HL-60/S4 (cell line): Measurements from ENCODE around the gene DNAH14.
"Not testable (repeated sequence)": the region's sequence is repeated elsewhere in the genome, so short reads cannot be mapped to it uniquely, and the experiment has no call there.

Experiments used
- in situ Hi-C: fragments of 300-500 bp; cut with MboI; formaldehyde crosslinking; loops from 2 replicates; pipeline ENCODE4 v1.14.3; 2022; ENCODE audit warnings: low sequenced_read_pairs

Gene DNAH14

DNA sequence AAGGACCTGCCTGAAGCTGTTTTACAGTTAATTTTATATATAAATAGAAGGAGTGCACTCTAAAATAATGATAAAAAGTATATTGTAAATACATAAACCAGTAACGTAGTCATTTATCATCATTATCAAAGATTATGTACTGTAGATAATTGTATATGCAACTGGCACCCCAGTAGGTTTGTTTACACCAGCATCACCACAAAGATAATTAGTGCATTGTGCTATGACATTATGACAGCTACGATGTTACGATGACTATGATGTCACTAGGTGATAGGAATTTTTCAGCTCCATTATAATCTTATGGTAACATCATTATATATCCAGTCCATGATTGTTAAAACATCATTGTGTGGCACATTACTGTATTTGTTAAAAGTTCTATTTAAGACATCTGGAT is 313.1 kb downstream of the DNAH14 start:
- in situ Hi-C loops: no loop called here

DNA sequence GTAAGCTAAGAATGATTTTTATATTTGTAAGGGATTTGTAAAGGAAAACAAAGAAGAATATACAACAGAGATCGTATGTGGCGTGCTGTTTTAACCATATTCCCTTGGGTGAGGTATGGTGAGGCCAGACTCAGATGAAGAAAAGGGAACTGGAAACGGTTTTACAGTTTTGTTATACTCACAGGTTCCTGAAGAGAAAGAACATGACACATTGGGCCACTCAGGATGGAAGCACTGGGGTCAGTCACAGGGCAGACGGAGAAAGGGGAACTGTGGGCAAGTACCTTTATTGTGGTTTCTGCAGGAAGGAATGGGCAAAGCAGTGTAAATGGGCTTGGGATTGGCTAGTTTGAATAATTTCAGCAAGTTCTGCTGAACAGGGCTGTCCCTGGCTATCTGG is 321.0 kb downstream of the DNAH14 start:
- in situ Hi-C loops: no loop called here

DNA sequence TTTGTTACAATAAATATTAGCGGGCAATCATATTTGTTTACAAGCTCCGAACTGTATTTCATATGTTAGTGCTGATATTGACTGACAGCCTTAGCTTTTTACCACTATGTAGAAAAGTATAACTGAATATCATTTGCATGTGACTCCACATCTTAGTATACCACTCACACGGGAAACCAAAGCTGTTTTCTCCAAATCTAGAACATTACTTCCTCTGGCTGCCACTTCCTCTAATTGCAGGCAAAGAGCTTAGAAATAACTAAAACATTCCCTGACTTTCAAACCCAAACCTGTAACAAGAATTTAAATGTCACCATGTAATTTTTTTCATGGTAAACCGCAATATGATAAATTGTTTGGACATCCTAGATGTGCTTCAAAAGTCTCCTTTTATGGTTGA is 323.7 kb downstream of the DNAH14 start:
- in situ Hi-C loops: no loop called here

DNA sequence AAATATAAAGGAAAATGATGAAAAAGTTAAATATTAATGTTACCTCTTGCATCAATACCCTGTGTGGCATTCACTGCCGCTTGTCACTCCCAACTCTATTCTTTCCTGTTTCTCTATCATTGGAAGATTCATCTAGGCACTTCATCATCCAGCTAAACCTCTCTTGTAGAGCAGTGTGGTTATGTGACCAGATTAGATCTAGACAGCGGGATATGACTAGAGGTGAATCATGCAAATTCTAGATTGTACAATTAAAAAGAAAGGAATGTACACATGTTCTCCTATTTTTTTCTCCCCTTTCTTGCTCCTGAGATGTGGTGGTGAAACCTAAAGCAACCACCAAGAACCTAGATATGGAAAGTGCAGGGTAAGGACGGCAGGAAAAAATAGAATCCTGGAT is 324.3 kb downstream of the DNAH14 start:
- in situ Hi-C loops: no loop called here

DNA sequence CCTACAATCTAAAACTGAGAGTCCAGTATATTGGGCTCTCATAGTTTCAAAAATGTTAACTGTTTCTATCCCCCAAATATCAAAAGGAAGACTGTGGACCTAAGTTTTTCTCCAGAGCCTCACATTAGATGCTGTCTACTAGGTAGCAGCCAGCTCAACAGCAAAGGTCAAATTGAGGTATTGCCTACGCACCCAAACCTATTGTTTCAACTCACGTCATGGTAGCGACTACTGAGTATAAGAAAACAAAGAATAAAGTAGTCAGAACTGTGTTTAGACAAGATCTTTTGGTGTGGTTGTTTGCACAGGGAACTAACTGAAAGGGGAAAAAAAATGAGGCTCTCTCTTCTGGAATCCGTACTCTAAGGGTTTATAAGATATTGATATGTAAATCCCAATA is 325.2 kb downstream of the DNAH14 start:
- in situ Hi-C loops: no loop called here

DNA sequence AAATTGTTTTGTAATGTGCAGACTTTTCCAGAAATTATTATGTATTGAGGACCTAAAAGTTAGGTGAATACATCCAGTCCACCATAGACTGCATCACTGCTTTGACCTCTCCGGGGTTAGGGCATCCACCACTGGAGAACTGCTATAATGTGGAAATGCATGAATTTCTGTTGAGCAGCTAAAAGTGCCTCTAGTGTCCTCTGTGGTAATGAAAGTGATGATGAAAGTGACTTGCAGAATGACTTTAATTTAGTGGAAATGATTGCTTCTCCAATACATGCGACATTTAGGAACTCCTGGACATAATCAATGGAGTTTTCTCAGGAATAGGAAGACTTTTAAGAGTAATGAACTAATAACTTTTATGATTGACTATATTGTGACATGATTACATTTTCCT is 327.6 kb downstream of the DNAH14 start:
- in situ Hi-C loops: no loop called here

DNA sequence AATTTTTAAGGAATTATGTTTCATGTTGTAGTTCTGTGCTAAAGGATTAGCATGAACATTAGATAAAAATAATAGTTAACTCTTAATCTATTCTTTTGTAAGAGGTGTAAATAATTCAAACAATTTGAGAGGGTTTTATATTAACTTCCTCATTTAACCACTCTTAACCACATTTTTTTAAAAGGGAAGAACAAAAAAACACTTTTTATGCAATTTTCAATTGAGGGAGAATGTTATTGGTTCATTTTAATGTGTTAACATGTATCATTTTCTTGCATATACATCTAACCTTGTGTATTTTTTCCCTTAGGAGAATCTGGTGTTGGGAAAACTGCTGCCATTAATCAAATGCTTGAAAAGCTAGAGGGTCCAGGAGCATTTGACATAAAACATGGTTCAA is 329.3 kb downstream of the DNAH14 start:
- in situ Hi-C loops: no loop called here

DNA sequence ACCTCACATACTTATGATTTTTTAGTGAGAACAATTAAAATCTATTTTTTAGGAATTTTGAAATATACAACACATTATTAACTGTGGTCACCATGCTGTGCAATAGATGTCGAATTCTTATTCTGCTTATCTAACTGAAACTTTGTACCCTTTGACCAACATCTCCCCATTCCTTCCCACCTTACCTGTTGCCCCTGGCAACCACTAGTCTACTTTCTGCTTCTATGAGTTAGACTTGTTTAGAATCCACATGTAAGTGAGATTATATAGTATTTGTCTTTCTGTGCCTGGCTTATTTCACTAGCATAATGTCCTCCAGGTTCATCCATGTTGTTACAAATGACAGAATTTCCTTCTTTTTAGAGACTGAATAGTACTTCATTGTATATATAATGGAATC is 330.1 kb downstream of the DNAH14 start:
- in situ Hi-C loops: no loop called here

DNA sequence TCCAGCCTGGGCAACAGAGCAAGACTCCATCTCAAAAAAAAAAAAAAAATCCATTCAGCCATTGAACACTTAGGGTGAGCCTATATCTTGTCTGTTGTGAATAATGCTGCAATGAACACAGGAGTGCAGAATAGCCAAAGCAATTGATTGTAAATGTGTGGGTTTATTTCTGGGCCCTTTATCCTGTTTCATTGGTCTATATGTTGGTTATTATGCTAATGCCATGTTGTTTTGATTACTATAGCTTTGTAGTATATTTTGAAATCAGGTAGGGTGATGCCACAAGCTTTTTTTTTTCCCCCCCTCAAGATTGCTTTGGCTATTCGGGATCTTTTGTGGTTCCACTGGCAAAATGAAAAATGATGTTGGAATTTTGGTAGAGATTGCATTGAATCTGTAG is 330.8 kb downstream of the DNAH14 start:
- in situ Hi-C loops: no loop called here

DNA sequence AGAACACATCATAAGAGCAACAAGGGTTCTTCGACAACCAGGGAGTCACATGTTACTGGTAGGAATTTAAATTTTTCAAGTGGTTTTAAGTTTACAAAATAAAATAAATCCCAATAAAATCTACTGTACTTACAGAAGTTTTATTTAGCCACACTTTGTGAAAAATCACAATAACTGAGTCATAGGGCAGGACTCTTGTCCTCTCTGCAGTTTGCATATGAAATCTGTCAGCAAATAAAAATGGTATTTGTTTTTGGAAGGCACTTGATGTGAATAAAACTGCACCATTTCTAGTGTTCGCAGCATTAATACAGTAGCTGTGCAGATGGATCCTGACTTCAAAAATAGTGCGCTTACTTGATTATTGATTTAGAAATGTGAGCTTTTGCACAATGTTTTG is 348.0 kb downstream of the DNAH14 start:
- in situ Hi-C loops: no loop called here

DNA sequence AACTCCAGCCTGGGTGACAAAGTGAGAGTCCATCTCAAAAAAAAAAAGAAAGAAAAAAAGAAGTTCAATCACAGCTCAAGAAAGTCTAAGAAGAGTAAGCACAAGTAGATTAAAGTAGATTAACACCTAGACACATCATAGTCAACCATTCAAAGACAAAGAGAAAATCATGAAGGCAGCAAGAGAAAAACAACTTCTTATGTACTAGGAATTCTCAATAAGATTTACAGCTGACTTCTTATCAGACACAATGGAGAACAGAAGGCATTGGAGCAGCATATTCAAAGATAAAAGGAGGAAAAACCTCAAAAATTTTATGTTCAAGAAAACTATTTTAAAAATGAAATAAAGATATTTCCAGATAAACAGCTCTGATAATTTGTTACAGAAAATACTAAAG is 351.1 kb downstream of the DNAH14 start:
- in situ Hi-C loops: no loop called here

DNA sequence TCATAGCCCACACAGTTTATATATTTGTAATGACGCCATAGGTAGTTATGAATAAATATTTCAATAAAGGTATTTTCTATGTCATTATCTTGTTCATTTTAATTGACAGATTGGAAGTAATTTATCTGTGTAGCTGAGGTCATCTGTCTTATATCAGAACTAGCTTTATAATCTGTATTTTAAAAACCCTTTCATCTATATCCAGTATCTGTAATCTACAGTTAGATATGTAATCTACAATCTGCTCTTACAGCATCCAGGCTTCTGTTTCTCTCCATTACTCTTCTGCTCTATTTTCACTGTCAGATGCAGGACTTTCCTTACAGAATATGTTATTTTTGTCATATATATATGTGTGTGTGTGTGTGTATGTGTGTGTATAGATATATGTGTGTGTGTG is 360.8 kb downstream of the DNAH14 start:
- in situ Hi-C loops: no loop called here

DNA sequence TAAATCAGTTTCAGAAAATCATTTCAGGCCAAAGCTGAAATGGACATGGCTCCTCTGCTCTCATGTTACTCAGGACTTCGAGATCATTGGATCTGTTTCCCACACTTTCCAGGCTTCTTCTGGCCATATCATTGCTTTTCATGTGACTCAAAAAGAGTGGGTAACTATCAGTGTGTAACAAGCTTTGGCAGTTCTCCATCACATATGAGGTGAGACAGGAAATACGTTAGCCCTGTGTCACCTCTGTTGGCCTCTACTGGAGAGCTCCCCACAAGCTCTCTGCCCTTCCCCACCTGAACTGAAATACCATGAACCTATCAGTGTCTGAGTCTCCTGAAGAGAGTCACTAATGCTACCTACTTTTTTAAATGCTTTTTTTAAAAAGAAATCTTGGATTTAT is 370.1 kb downstream of the DNAH14 start:
- in situ Hi-C loops: no loop called here

DNA sequence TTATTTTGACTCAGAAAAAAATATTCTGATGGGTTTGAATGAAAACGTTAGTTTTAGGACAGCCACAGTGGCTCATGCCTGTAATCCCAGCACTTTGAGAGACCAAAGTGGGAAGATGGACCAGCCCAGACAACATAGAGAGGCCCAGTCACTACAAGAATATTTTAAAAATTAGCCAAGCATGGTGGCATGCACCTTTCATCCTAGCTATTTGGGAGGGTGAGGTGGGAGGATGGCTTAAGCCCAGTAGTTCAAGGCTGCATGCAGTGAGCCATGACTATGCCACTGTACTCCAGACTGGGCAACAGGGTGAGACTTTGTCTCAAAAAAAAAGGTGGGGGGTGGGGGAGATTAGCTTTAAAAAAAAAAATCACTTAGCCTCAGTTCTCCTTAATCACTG is 370.9 kb downstream of the DNAH14 start:
- in situ Hi-C loops: no loop called here

DNA sequence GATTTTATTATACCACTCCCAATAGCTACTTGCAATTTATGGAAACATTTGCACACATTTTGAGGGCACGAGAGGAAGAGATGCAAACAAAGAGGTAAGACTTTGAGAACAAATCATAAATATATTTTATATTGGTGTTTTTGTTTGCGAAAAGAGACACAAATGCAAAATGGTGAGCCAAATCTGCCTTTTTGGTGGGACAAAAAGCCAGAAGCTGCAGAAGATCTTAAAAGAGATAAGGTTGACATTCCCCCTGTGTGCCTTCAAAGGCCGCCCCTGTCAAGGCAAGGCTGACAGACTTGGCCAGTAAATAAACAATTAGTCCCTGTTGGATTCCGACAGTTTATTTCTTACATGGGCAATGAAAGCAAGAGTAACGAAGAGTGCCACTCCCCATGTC is 375.5 kb downstream of the DNAH14 start:
- in situ Hi-C loops: no loop called here

DNA sequence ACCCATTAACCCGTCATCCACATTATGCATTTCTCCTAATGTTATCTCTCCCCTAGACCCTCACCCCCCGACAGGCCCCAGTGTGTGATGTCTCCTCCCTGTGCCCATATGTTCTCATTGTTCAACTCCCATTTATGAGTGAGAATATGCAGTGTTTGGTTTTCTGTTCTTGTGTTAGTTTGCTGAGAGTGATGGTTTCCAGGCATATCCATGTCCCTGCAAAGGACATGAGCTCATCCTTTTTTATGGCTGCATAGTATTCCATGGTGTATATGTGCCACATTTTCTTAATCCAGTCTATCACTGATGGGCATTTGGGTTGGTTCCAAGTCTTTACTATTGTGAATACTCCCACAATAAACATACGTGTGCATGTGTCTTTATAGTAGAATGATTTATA is 381.1 kb downstream of the DNAH14 start:
- in situ Hi-C loops: not testable (repeated sequence)

DNA sequence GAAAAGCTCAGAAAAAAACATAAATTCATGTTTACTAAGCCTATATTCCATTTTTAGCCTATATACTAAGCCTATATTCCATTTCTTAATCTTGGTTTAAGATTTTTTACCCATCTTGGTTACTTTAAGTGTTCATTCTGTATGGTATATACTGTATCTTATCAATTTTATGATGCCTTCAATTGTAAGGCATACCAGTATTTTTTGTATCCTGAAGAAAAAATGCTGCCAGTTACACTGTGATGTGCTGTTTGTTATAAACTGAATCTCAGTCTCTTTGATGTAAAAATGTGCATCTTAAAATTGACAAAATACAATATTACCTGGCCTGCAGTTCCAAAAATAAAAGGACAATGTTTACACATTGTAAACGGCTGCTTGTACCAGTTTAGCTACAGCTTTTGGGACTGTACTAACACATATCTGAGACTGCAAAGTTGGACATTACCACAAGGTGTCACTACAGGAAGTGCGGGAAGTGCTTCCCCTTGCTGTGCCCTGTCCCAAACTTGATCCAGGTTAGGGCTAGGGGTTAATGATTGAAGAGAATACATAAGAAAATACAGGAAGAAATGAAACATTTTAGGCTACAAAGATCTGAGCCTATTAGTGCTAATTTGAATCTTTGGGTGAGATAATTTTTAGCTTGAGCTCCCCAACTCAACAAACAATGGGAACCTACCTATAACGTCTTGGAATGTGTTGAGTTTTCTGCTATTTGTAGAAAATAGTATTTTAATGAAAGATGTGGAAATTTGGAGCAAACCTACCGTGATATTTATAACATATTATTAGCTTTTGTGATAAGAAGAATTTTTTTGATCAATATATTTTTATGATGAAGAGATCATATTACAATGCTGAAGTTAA is 389.5 kb downstream of the DNAH14 start:
- in situ Hi-C loops: no loop called here

DNA sequence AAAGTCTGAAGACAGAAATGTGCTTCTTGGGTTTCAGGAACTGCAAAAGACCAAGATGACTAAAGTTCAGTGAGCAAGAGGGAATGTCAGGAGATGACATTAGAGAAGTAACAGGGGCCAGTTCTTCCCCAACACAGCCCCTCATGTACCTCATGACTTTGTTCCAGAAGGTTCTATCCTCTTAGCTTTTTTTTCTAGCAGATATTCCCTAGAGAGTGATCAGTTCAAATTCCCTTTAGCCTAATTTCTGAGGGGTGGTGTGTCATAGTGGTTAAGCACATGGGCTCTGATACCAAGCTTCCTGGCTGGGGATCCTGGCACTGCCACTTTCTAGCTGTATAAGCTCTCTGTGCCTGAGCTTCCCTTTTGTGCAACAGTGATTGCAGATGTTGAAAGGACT is 390.4 kb downstream of the DNAH14 start:
- in situ Hi-C loops: no loop called here

DNA sequence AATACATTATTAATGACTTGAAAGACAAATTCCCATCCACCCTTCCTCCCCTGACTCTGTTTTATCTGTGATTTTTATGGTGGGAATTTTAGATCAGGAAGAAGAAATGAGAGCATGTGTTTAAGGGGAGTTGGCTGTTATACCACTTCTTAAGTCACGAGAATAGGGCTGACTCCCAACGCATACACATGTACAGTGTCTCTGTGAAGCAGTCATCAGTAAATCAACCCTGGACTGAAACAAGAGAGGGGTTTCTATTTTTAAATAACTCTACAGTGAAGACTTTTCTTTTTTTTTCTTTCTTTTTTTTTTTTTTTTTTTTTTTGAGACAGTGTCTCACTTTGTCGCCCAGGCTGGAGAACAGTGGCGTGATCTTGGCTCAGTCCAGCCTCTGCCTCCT is 392.3 kb downstream of the DNAH14 start:
- in situ Hi-C loops: no loop called here

DNA sequence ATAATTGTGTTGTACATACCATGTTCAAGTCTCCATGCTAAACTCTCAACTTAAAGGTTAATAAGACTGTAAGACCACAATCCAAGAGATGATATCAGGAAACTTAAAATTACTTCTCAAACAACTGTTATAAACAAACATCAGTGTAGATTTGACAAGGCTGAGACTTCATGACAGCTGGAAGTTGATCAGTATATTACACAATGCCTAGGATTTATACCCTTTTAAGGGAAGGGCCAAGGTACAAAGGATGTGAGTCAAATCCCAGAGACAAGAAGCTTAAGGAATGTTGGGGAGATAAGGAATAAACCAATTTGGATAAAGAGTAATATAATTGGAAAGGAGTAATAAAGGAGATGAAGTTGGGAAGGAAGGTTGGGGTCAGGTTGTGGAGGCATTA is 399.6 kb downstream of the DNAH14 start:
- in situ Hi-C loops: no loop called here

DNA sequence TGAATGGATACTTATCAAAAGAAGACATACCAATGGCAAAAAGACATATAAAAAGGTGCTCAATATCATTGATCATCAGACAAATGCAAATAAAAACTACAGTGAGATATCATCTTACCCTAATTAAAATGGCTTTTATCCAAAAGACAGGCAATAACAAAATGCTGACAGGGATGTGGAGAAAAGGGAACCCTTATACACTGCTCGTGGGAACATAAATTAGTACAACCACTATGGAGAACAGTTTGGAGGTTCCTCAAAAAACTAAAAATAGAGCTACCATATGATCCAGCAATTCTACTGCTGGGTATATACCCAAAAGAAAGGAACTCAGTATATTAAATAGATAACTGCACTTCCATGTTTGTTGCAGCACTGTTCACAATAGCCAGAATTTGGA is 400.5 kb downstream of the DNAH14 start:
- in situ Hi-C loops: not testable (repeated sequence)

DNA sequence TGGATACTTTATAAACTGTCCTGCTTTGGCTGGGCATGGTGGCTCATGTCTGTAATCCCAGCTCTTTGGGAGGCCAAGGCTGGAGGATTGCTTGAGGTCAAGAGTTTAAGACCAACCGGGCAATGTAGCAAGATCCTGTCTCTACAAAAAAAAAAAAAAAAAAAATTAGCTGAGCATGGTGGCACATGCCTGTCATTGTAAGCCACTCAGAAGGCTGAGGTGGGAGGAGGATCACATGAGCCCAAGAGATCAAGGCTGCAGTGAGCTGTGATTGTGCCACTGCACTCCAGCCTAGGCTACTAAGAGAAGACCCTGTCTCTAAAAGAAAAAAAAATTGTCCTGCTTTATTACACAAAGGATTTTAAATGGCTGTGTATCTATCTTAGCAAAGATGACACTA is 403.2 kb downstream of the DNAH14 start:
- in situ Hi-C loops: no loop called here

DNA sequence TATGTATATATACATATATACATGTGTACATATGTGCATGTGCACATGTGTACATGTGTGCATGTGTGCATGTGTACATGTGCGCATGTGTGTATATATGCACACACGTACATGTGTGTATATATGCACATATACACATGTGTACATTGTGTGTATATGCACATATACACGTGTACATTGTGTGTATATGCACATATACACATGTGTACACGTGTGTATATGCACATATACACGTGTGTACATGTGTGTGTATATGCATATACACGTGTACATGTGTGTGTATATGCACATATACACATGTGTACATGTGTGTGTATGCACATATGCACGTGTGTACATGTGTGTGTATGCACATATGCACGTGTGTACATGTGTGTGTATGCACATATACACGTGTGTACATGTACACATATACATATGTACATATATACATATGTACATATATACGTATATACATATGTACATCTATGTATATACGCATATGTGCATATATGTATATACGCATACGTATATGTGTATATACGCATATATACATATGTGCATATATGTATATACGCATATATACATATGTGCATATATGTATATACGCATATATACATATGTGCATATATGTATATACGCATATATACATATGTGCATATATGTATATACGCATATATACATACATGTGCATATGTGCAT is 405.8 kb downstream of the DNAH14 start:
- in situ Hi-C loops: not testable (repeated sequence)
